Activated CD4-positive, alpha-beta T cell treated with anti-CD3 and anti-CD28 coated beads, Interleukin-2, amount 50 U/mL, for 1 hour (primary cell): ENCODE results near the gene TSR3.

Experiments used
- DNase-seq: peaks from one replicate; pipeline ENCODE4 v3.0.0-alpha.2; 2020

Gene TSR3

DNA sequence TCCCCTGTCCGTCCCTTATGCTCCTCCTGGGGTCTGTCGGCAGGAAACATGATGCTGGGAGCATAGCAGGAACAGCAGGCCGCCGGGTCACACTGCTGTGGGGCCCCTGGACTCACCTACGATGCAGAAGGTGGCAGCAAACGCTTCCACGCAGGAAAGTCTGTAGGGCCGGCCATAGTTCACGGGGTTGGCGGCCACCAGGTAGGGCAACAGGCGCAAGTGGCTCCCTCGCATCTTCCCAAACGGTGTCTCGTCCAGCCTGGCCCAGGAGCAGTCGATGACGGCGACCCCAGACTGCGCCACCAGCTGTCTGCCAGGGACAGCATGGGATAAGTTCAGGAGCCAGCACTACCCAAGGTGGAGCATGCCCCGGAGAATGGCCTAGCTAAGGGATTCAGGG lies 987 bp downstream of the TSR3 start:
- no peak for DNase-seq

GRCh38 chr16:1349951-1350350 lies 1.7 kb downstream of the TSR3 start:
- no peak for DNase-seq

- no peak for DNase-seq
Observed at GRCh38 chr16:1349351-1349750, 2.3 kb downstream of the TSR3 start.

DNA sequence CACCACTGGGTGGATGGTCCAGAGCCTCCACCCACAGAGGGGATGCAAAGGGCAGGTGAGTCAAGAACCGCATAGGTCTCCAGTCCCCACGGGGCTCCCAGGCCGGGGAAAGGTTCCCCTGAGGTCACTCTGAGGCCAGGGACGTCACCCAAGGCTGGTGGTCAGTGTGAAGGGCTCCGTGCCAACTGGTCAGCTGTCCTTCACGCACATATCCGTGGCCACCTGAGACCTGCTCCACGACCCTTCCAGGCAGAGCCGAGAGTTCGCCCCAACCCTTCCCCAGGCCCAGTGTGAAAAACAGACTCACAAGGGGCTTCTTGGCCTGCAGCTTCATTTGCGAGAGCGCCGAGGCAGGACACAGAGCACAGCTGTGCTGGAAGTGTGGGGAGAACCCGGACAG lies 2.8 kb downstream of the TSR3 start:
- no peak for DNase-seq

DNA sequence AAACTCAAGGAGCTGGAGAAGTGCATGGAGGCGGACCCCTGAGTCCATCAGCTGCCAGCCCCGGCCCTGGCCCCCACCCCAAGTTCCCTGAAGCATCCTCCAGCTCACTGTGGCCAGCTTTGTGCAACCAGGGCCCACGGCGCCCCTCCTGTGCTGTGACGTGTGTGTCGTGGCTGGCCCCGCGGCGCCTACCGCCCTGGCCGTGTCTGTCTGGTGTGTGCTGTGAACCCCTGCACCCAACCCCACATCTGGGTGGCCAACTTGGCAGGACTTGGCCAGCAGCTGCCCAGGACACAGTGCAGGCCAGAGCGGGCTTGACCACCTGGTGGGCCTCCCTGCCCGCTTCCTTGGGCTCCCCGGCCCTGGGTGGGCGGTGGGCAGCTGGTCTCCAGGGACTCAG lies 3.2 kb downstream of the TSR3 start:
- no peak for DNase-seq

GRCh38 chr16:1347962-1348361 lies 3.7 kb downstream of the TSR3 start:
- no peak for DNase-seq

DNA sequence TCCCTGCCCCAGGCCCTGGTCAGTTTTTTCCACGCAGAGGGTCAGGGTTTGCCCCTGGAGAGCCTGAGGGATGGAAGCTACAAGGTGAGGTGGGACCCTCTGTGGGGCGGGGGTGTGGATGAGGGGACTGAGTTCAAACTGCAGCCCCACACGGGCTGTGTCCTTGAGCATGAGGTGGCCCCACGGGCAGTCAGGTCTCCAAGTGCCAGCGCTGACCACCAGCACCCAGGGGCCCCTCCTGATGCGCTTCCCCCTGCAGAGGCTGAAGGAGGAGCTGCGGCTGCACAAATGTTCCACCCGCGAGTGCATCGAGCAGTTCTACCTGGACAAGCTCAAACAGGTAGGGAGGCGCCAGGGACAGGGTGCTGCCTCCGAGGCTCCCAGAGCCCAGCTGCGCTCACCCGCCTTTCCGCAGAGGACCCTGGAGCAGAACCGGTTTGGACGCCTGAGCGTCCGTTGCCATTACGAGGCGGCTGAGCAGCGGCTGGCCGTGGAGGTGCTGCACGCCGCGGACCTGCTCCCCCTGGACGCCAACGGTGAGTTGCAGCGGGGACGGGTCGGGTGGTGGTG lies 4.3 kb downstream of the TSR3 start:
- DNase-seq, result no peak

- DNase-seq, result no peak
Observed at GRCh38 chr16:1346422-1347285, 5.0 kb downstream of the TSR3 start.

GRCh38 chr16:1345651-1346421 lies 5.8 kb downstream of the TSR3 start:
- DNase-seq, result no peak

DNA sequence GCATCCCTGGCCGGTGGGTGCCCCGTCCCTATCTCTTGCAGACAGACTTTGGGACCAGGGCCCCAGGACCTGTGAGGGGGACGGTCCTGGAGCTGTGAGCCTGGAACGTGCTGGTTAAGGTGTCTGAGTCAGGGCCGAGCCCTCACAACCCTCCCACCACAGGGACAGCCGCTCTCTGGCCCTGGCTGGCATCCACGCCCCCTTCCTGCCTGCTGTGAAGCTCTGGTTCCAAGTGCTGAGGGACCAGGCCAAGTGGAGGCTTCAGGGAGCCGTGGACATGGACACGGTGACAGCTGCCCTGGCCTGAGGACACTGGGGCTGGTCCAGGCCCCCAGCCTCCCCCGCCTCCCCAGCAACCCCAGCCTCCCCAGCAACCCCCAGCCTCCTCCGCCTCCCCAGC lies 6.6 kb downstream of the TSR3 start:
- no peak for DNase-seq

DNA sequence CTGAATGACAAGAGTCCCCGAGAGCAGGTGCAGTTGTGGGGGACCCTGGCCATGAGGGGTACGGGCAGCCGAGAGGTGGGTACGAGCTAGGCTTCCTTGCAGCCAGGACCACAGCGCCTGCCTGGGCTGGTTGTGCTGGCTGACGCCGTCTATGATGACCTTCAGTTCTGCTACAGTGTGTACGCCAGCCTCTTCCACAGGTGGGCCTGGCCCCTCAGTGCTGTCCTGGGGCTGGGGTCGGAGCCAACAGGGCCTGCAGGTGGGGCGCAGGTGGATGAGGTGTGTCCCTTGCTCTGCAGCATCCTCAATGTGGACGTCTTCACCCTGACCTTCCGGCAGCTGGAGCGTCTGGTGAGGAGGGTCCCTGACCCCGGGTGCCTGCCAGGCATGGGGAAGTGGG lies 7.2 kb downstream of the TSR3 start:
- no peak for DNase-seq

DNA sequence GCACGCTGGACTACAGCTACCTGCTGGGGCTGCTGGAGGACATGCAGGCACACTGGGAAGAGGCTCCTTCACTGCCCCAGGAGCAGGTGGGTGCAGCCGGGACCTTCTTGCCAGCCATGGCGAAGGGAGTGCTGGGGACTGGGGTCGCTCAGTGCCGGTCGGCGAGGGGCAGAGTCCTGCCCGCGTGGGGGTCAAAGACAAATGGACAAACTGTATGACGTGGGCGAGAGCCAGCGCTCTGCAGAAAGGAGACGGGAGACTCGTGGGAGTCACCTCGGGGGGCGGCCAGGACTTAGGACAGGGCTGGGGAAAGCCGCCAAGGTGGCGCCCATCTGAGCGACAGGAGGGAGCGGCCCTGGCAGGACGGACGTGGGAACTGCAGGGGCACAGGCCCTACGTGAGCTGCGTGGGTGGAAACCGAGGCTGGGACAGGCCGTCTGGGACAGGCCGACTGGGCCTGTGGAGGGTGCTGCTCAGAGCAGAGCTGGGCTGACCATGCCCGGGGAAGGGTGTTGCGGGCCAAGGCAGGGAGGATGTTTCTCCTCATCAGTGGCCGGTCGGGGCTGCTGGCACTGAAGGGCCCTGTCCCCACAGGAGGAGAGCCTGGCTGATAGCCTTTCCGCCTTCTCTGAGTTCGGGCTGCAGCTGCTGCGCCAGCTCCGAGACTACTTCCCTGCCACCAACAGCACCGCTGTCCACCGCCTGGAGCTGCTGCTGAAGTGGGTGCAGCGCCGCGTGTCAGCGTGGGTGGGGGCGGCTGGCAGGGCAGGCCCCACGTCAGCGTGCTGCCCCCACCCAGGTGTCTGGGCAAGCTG lies 8.0 kb downstream of the TSR3 start:
- no peak for DNase-seq

DNA sequence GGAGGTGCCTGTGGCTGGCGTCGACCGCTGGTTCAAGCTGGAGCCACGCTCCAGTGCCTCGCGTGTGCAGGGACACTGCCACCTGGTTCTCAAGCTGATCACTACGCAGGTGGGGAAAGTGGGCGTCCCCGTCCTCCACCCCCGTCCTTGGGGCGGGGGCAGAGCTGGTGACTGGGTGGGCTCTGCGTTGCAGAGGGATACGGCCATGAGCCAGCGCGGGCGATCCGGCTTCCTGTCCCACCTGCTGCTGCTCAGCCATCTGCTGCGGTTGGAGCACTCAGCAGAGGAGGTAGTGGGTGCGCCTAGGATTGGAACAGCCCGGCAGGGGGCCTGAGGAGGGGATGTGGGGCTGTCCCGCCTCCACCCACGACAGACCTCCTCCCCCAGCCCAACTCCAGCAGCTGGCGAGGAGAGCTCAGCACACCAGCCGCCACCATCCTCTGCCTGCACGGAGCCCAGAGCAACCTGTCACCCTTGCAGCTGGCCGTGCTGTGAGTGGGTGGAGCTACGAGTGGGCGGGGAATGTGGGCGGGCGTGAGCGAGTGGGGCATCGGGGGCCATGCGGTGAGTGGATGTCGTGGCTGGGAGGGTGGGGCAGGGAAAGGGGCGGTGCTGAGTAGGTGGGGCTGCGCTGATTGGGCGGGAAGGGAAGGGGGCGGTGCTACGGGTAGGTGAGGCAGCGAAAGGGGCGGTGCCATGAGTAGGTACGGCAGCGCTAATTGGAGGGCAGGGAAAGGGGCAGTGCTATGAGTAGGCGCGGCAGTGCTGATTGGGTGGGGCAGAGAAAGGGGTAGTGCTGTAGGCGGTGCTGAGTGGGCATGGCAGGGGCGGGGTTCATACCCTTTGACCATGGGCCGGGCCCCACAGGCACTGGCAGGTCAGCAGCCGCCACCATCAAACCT lies 8.9 kb downstream of the TSR3 start:
- peak; percentile 98 for DNase-seq

DNA sequence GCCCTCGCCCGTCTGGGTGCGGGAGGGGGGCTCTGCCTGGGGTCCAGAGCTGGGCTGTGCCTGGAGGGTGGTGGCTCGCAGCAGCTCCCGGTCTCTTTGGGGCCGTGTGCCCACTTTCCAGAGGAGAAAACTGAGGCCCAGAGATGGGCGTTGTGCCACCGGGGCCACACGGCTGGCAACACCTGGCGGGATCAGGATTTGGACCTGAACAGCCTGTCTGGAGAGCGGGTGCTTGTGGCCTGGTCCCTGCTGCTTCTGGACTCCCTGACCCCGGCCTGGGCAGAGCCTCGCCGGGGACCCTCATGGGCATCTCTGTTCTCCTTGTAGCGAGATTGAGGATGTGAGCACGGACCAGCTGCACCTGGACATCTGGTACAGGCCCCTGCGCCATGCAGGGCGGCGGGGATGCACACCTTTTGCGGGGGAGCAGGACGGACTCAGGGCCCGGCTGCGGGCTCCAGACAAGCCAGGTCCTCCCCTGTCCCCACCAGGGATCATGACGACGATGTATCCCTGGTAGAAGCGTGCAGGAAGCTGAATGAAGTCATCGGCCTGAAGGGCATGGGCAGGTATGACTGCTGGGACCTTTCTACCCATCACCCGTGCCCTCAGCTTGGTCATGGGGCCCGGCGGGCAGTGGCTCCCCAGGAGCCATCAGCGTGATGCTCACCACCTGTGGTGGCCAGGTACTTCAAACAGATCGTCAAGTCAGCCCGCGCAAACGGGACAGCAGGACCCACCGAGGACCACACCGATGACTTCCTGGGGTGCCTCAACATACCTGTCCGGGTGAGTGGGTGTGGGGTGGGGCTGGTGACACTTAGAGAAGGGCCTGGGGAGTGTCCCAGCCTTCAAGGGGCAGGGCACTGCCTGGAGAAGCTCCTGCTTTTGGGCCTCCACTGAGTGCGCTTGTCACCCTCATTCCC lies 9.9 kb downstream of the TSR3 start:
- DNase-seq, result no peak

- DNase-seq, result no peak
Observed at GRCh38 chr16:1340730-1341494, 10.8 kb downstream of the TSR3 start.

GRCh38 chr16:1338855-1339675 lies 12.6 kb downstream of the TSR3 start:
- DNase-seq, result no peak

- DNase-seq, result no peak
Observed at GRCh38 chr16:1338119-1338730, 13.5 kb downstream of the TSR3 start.

- no peak for DNase-seq
Observed at GRCh38 chr16:1337486-1337885, 14.2 kb downstream of the TSR3 start.

DNA sequence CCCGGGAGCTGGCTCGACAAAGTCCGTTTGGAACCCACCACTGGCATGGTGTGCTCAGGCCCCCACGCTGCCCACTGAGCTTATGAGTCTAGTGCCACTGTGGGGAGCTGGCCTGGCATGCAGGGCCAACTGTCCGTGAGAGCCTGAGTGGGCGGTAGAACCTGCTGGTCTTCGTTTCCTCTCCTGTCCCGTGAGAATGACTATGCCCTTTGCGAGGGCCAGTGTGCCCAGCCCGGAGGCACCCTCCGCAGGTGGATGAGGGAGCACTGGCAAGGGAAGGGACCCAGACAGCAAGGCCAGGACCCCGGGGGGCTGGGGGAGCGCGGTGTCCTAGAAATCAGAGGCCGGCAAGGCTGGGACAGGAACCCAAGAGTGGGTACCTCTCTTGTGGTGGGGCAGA lies 15.1 kb downstream of the TSR3 start:
- no peak for DNase-seq
